ENCODE measurements around the gene SCO2. TPM values are rescaled to one million over a fixed set of nuclear protein-coding genes. Genes with fewer than 3 reads are reported as not detected.

The SCO2 gene
- total RNA-seq, 3 donors from 2014 or later (not counting 1 experiment from before 2014, with no cell fraction given), result 2.8 to 13.5 (median 8.4) TPM

DNA sequence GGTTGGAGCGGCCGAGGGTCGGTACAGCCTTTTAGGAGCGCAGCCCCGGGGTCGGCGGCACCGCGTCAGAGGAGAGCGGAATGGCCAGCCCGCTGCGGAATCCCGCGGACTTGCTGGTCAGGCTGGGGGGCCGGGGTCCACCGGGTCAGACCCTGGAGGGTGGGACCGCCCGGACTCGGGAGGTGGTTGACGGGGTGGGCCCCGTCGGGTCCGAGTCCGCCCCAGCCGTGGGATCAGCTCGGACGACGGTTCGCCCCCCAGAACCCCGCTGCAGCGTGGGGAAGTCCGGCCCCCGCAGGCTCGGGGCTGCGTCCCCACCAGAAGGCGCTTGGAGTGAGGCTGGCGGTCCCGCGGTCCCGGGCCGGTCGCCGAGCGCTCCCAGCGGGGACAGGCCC is 44.4 kb downstream of the SCO2 start:
- H3K27ac Mint-ChIP-seq, result no peak overlapping the region
- no peak for DNase-seq
- no peak overlapping the region for H3K27ac ChIP-seq (ENCODE audit: low read length)
- peak overlapping the region; percentile 77 for H3K4me3 Mint-ChIP-seq
- no peaks in the 10 kb centered on the region for H3K36me3 Mint-ChIP-seq
- H3K27me3 ChIP-seq (ENCODE audit: control insufficient read depth, insufficient read depth, low read length), result peaks cover 14% of the 10 kb centered on the region
- no peak for TF ChIP-seq CTCF (IDR thresholded peaks at IDR 0.05)
- intact Hi-C loops (cut with micrococcal nuclease), result no loop called here
- no peaks in the 10 kb centered on the region for H3K9me3 Mint-ChIP-seq
- H3K4me1 ChIP-seq (ENCODE audit: control insufficient read depth, insufficient read depth, low read length), result peaks cover 17% of the 10 kb centered on the region
- H3K9me3 ChIP-seq (ENCODE audit: control insufficient read depth, insufficient read depth, low read length), result no peaks in the 10 kb centered on the region
- peaks cover 10 to 12% of the 10 kb centered on the region in 2 donors for H3K27me3 Mint-ChIP-seq (ENCODE audit: low read depth in 2 of 2)
- H3K4me1 Mint-ChIP-seq, result peaks cover 0 to 5% of the 10 kb centered on the region in 2 donors
- peak in 1 of 3 donors; percentile 2 for ATAC-seq
- WGBS (ENCODE audit: insufficient coverage), result 7% methylated on average over 45 of the region's 45 CpGs
- no peaks in the 10 kb centered on the region for H3K36me3 ChIP-seq (ENCODE audit: control insufficient read depth, insufficient read depth, low read length)
- H3K4me3 ChIP-seq (ENCODE audit: low read length), result no peak overlapping the region

GRCh38 chr22:50479721-50480120 is 45.7 kb downstream of the SCO2 start:
- TF ChIP-seq CTCF (IDR thresholded peaks at IDR 0.05), result no peak
- Histone ChIP-seq H3K4me1 (ENCODE audit: control insufficient read depth, insufficient read depth, low read length) (peaks cover 24% of the 10 kb centered on the region), H3K4me3 (ENCODE audit: low read length) (no peak overlapping the region), H3K9me3 (ENCODE audit: control insufficient read depth, insufficient read depth, low read length) (no peaks in the 10 kb centered on the region), H3K27me3 (ENCODE audit: control insufficient read depth, insufficient read depth, low read length) (peaks cover 14% of the 10 kb centered on the region), H3K36me3 (ENCODE audit: control insufficient read depth, insufficient read depth, low read length) (no peaks in the 10 kb centered on the region), H3K27ac (ENCODE audit: low read length) (no peak overlapping the region)
- ATAC-seq, result no peak
- H3K4me1 Mint-ChIP-seq, result peaks cover 0 to 5% of the 10 kb centered on the region in 2 donors
- H3K9me3 Mint-ChIP-seq, result no peaks in the 10 kb centered on the region
- DNase-seq, result no peak
- 75% methylated on average over 11 of the region's 11 CpGs for WGBS (ENCODE audit: insufficient coverage)
- H3K27me3 Mint-ChIP-seq (ENCODE audit: low read depth in 2 of 2), result peaks cover 6 to 8% of the 10 kb centered on the region in 2 donors
- no peak overlapping the region for H3K27ac Mint-ChIP-seq
- H3K36me3 Mint-ChIP-seq, result no peaks in the 10 kb centered on the region
- H3K4me3 Mint-ChIP-seq, result peak overlapping the region; percentile 77
- intact Hi-C loops (cut with micrococcal nuclease), result no loop called here

DNA sequence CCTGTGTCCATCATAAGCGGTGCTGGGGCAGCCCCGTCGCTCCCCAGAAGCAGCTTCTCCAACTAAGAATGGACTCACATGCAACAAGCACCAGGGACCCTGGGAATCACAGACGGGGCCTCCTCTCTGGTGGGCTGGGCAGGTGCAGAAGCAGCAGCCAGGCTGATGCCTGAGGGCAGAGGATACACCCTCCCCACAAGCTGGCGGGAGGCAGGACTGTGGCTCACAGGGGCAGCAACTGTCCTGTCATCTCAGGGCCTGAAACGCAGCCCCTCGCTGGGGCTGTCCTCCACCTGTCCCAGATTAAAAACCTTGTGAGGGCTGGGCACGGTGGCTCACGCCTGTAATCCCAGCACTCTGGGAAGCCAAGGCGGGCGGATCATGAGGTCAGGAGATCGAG is 47.5 kb downstream of the SCO2 start:
- Histone ChIP-seq H3K36me3 (ENCODE audit: control insufficient read depth, insufficient read depth, low read length) (no peaks in the 10 kb centered on the region), H3K4me1 (ENCODE audit: control insufficient read depth, insufficient read depth, low read length) (peaks cover 33% of the 10 kb centered on the region), H3K27ac (ENCODE audit: low read length) (no peak overlapping the region), H3K4me3 (ENCODE audit: low read length) (no peak overlapping the region), H3K27me3 (ENCODE audit: control insufficient read depth, insufficient read depth, low read length) (peaks cover 10% of the 10 kb centered on the region), H3K9me3 (ENCODE audit: control insufficient read depth, insufficient read depth, low read length) (no peaks in the 10 kb centered on the region)
- Mint-ChIP-seq H3K27me3 (ENCODE audit: low read depth in 2 of 2) (peaks cover 6 to 8% of the 10 kb centered on the region in 2 donors), H3K9me3 (no peaks in the 10 kb centered on the region), H3K36me3 (no peaks in the 10 kb centered on the region), H3K4me3 (no peak overlapping the region), H3K4me1 (peaks cover 14 to 19% of the 10 kb centered on the region in 2 donors), H3K27ac (no peak overlapping the region)
- no peak for ATAC-seq
- 85% methylated on average over 12 of the region's 12 CpGs for WGBS (ENCODE audit: insufficient coverage)
- no peak for DNase-seq
- TF ChIP-seq CTCF (IDR thresholded peaks at IDR 0.05), result no peak
- intact Hi-C loops (cut with micrococcal nuclease), result no loop called here

DNA sequence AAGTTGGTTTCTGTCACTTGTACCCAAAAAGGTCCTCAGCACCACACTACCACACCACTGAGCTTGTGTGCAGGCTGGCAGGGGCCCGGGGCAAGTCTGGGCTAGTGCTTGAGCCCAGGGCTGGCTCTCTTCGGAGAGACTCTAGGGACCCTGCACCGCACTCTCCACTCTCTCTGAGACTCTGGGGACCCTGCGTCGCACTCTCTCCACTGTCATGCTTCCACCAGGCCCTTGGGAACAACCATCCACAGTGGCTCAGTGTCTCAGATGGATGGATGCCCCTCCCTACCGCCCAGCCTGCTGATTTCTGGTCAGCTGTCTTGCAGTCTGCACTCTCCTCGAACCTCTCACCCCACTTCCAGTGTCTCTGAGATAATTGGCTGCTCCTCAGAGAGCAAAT is 48.5 kb downstream of the SCO2 start:
- 76% methylated on average over 7 of the region's 7 CpGs for whole genome bisulfite sequencing (ENCODE audit: insufficient coverage)
- no peaks in the 10 kb centered on the region for H3K9me3 ChIP-seq (ENCODE audit: control insufficient read depth, insufficient read depth, low read length)
- H3K27me3 ChIP-seq (ENCODE audit: control insufficient read depth, insufficient read depth, low read length), result peaks cover 1% of the 10 kb centered on the region
- H3K27me3 Mint-ChIP-seq (ENCODE audit: low read depth in 2 of 2), result peaks cover 6 to 8% of the 10 kb centered on the region in 2 donors
- no peak for DNase-seq
- no peak for TF ChIP-seq CTCF (IDR thresholded peaks at IDR 0.05)
- no peak overlapping the region for H3K27ac ChIP-seq (ENCODE audit: low read length)
- no peaks in the 10 kb centered on the region for H3K9me3 Mint-ChIP-seq
- H3K27ac Mint-ChIP-seq, result peak overlapping the region; percentile 21 to 79
- ATAC-seq, result no peak
- peaks cover 4% of the 10 kb centered on the region for H3K36me3 ChIP-seq (ENCODE audit: control insufficient read depth, insufficient read depth, low read length)
- H3K4me3 ChIP-seq (ENCODE audit: low read length), result no peak overlapping the region
- peaks cover 17 to 29% of the 10 kb centered on the region in 2 donors for H3K4me1 Mint-ChIP-seq
- peak overlapping the region; percentile 76 for H3K4me3 Mint-ChIP-seq
- intact Hi-C loops (cut with micrococcal nuclease), result no loop called here
- no peaks in the 10 kb centered on the region for H3K36me3 Mint-ChIP-seq
- peaks cover 37% of the 10 kb centered on the region for H3K4me1 ChIP-seq (ENCODE audit: control insufficient read depth, insufficient read depth, low read length)
